K562 (cell line): ENCODE data around the gene ADSS1. TPM values are rescaled to one million over a fixed set of nuclear protein-coding genes. Genes with fewer than 3 reads are reported as not detected.

Source experiments
- ATAC-seq: fragments of 200-7000 bp; cut with Tn5 transposase; 3 replicates; pipeline ENCODE4 v1.9.1; 2020; ENCODE audit warnings: moderate library complexity
- BruUV-seq: library from RNA; stranded (reverse); fragments of 400-500 nt; replicated peaks from 2 replicates; lab custom pipeline; 2021; lab: Mats Ljungman, UMichigan
- CTCF ChIA-PET: fragments of 300-600 bp; formaldehyde crosslinking; extraction: SDS; loops from one replicate; lab custom pipeline; 2021; ENCODE audit warnings: low intra/inter-chr PET ratio; lab: Yijun Ruan, JAX
- POLR2A ChIA-PET: fragments of 300-600, 350-650 bp; sonication (Branson Sonifier 250); formaldehyde crosslinking; extraction: SDS; loops from one replicate; lab custom pipeline; 2021; ENCODE audit warnings: antibody characterized with exemption, inconsistent platforms; lab: Yijun Ruan, JAX
- DNase-seq, 4 experiments: peaks; one replicate each; pipeline versions ENCODE4 v3.0.0 to v3.0.0-alpha.2; 2011 to 2018; ENCODE audit warnings: low spot score in 3 of 4, mixed read lengths in 3 of 4; ENCODE audit errors: extremely low read depth in 1 of 4
- FAIRE-seq: peaks from 2 replicates; lab custom pipeline; 2011; peaks lifted over from hg19 to GRCh38; lab: Jason Lieb, UNC
- H2AFZ ChIP-seq: 2 replicates; pipeline ENCODE4 v1.6.0; 2011; ENCODE audit warnings: low read depth, low read length, control low read depth, inconsistent platforms
- H3K27ac ChIP-seq: fragments of 200-600 bp; 3 replicates; pipeline ENCODE4 v1.8.0; 2011; ENCODE audit warnings: low read depth, mild to moderate bottlenecking, control low read depth, inconsistent platforms, low read length, moderate library complexity, mixed read lengths; ENCODE audit errors: extremely low read depth
- H3K27me3 ChIP-seq, 2 experiments: fragments of 300-600 bp in 1 of 2; 2 replicates in 1 of 2; 3 replicates in 1 of 2; pipeline versions ENCODE4 v1.6.0 to v1.8.0; 2011; ENCODE audit warnings: inconsistent platforms in 2 of 2, low read length in 2 of 2, mild to moderate bottlenecking in 1 of 2, mixed read lengths in 1 of 2, moderate library complexity in 1 of 2; ENCODE audit not compliant: control insufficient read depth in 2 of 2, insufficient read depth in 2 of 2
- H3K36me3 ChIP-seq: fragments of 300-600 bp; 3 replicates; pipeline ENCODE4 v1.8.0; 2011; ENCODE audit warnings: mild to moderate bottlenecking, low read length, inconsistent platforms; ENCODE audit not compliant: control insufficient read depth, insufficient read depth
- H3K4me1 ChIP-seq, 2 experiments: fragments of 200-600 bp in 1 of 2; replicated peaks in 1 of 2; 2 replicates in 1 of 2; 3 replicates in 1 of 2; pipeline versions ENCODE4 v1.5.1 to v1.8.0; 2011; ENCODE audit warnings: inconsistent platforms in 2 of 2, low read length in 2 of 2, mild to moderate bottlenecking in 1 of 2, mixed read lengths in 1 of 2, moderate library complexity in 1 of 2; ENCODE audit not compliant: control insufficient read depth in 2 of 2, insufficient read depth in 2 of 2
- H3K4me2 ChIP-seq: 2 replicates; pipeline ENCODE4 v1.6.1; 2011; ENCODE audit warnings: low read length, control low read depth, inconsistent platforms, mixed read lengths; ENCODE audit not compliant: insufficient read depth
- H3K4me3 ChIP-seq: fragments of 200-600 bp; sonication (generic), shearing (Covaris generic); 2 replicates; pipeline ENCODE4 v1.5.1; 2016; ENCODE audit warnings: control low read depth, inconsistent platforms
- H3K79me2 ChIP-seq: fragments of 200-600 bp; 3 replicates; pipeline ENCODE4 v1.8.0; 2011; ENCODE audit warnings: low read length, inconsistent platforms; ENCODE audit not compliant: control insufficient read depth, insufficient read depth
- H3K9ac ChIP-seq, 2 experiments: 2 replicates each; pipeline versions ENCODE4 v1.6.0 to v1.6.1; 2011; ENCODE audit warnings: low read depth in 2 of 2, low read length in 2 of 2, control low read depth in 1 of 2, inconsistent platforms in 1 of 2, mild to moderate bottlenecking in 1 of 2, mixed read lengths in 1 of 2; ENCODE audit not compliant: insufficient read depth in 1 of 2
- H3K9me1 ChIP-seq: one replicate; pipeline ENCODE4 v1.6.0; 2011; ENCODE audit warnings: inconsistent platforms, mild to moderate bottlenecking, low read length, moderate library complexity; ENCODE audit not compliant: control insufficient read depth, insufficient read depth
- H3K9me3 ChIP-seq: replicated peaks from 2 replicates; pipeline ENCODE4 v1.5.1; 2011; ENCODE audit warnings: low read depth, low read length, inconsistent platforms; ENCODE audit not compliant: control insufficient read depth, insufficient read depth
- H4K20me1 ChIP-seq: replicated peaks from 2 replicates; pipeline ENCODE4 v1.6.1; 2011; ENCODE audit warnings: low read length, inconsistent platforms, mixed read lengths; ENCODE audit not compliant: control insufficient read depth, insufficient read depth
- CHD4 ChIP-seq: fragments of 200-600 bp; sonication (generic); IDR thresholded peaks from 3 replicates; pipeline ENCODE4 v1.6.1; 2012; ENCODE audit warnings: low read depth, mild to moderate bottlenecking, mixed read lengths, low read length, inconsistent platforms; ENCODE audit not compliant: insufficient read depth, insufficient replicate concordance, poor library complexity, severe bottlenecking
- LARP7 ChIP-seq: fragments of 450-650 bp; IDR thresholded peaks from 2 replicates; pipeline ENCODE4 v1.6.1; 2016
- YBX1 ChIP-seq: fragments of 450-650 bp; IDR thresholded peaks from 2 replicates; pipeline ENCODE4 v1.7.1; 2016; ENCODE audit warnings: mild to moderate bottlenecking
- ZNF707 ChIP-seq: fragments of 250-450 bp; sonication (Bioruptor Pico); conservative IDR thresholded peaks from 2 replicates; pipeline ENCODE4 v1.8.0; 2022; ENCODE audit warnings: inconsistent platforms, mild to moderate bottlenecking, moderate library complexity
- WGBS: fragments of 100-300 bp; shearing (Covaris generic); methylation state at CpG from one replicate; pipeline ENCODE4 v1.1.6; 2016; ENCODE audit warnings: low coverage, mixed read lengths; ENCODE audit not compliant: insufficient coverage; ENCODE audit errors: missing lambda C conversion rate; 5-methylcytosine and 5-hydroxymethylcytosine counted together
- in situ Hi-C: fragments of 300-500 bp; cut with MboI; formaldehyde crosslinking; loops from 4 replicates; pipeline ENCODE4 v1.15.0; 2018; ENCODE audit warnings: inconsistent platforms, mixed read lengths
- intact Hi-C: fragments of 100-400 bp; cut with micrococcal nuclease; formaldehyde crosslinking; loops from 2 replicates; pipeline ENCODE4 v1.14.2; 2022
- polyA plus RNA-seq, 8 experiments: library from polyadenylated mRNA; depleted of rRNA in 4 of 8; stranded (reverse) in 5 of 8; unstranded in 3 of 8; fragments of >200 nt; fragmentation: Nextera tagmentation in 2 of 8; fragmentation: Illumina TruSeq in 1 of 8; extraction: Ambion mirVana in 2 of 8; extraction: Trizol in 1 of 8; gene quantifications; 2 replicates each; pipeline versions ENCODE4 v1.2.1 to v1.2.3, GENCODE V29; 2011 to 2014; ENCODE audit warnings: inconsistent platforms in 1 of 8, missing spikeins in 1 of 8
- total RNA-seq, 7 experiments: library from RNA; depleted of rRNA in 6 of 7; stranded (reverse); fragments of >200 nt in 6 of 7; fragmentation: Illumina TruSeq in 2 of 7; extraction: Trizol in 2 of 7; gene quantifications; 2 replicates each; pipeline versions ENCODE4 v1.2.1 to v1.2.3, GENCODE V29; 2011 to 2021; ENCODE audit warnings: low replicate concordance in 1 of 7

ADSS1 gene
- total and polyA plus RNA-seq, 9 of the 15 experiments (the other 6 are each of a cell fraction or from before 2014, with no cell fraction given): 0.53 to 5.9 (median 3.9) TPM

- TF ChIP-seq YBX1: no peak
- no peak for TF ChIP-seq CHD4
These were observed 14.5 kb downstream of the ADSS1 start (continued) for GRCh38 chr14:104738375-104739019.

- WGBS: 42% methylated on average over 6 of the region's 17 CpGs
- H3K36me3 ChIP-seq: no peaks in the 10 kb centered on the region
- BruUV-seq: no TSS peak
- DNase-seq (no peak), FAIRE-seq (no peak), ATAC-seq (no peak)
- no peaks in the 10 kb centered on the region for H3K9me3 ChIP-seq
- no peak overlapping the region; a peak in 1 of 4 replicates for H3K9ac ChIP-seq
- no peak overlapping the region for H3K4me2 ChIP-seq
- intact Hi-C loops: no loop called here
- H4K20me1 ChIP-seq: no peaks in the 10 kb centered on the region
- H3K79me2 ChIP-seq: no peaks in the 10 kb centered on the region
- in situ Hi-C loops: no loop called here
- H3K27ac ChIP-seq: no peak overlapping the region
- TF ChIP-seq LARP7 (no peak), ZNF707 (CRISPR knock-in tag) (no peak)
- POLR2A ChIA-PET: interaction anchor here (0.6 to 1.3 kb wide), 2 partner anchors 8 to 11 kb away, joined by 3 to 4 read pairs; no protein-coding TSS in a partner anchor
- CTCF ChIA-PET: no interaction called here
- peaks cover 0 to 44% of the 10 kb centered on the region in 2 experiments; a peak in 2 of 5 replicates for H3K4me1 ChIP-seq
- no peak overlapping the region for H2AFZ ChIP-seq
- H3K9me1 ChIP-seq: no peaks in the 10 kb centered on the region
- no peaks in the 10 kb centered on the region for H3K27me3 ChIP-seq
- H3K4me3 ChIP-seq: no peak overlapping the region
These were observed 15.0 kb downstream of the ADSS1 start for GRCh38 chr14:104739026-104739425.
